Stimulated activated CD4-positive, alpha-beta T cell treated with anti-CD3 and anti-CD28 coated beads, Interleukin-2, amount 100 ng/mL, for 48 hours (primary cell): ENCODE measurements around the gene RPL31.

Source experiments
- DNase-seq, 2 donors: peaks; one replicate each; pipeline ENCODE4 v3.0.0-alpha.2; 2020

RPL31 gene

GRCh38 chr2:101001691-101002561 is at the start of gene RPL31:
RPL31 (plus strand) TSS chr2:101002289; CDS start chr2:101002702, 413 bp downstream.
- DNase-seq: peak; percentile 90 to 91

- no peak for DNase-seq
Observed at GRCh38 chr2:100952512-100952911, 49.6 kb upstream of the RPL31 start.

GRCh38 chr2:100953406-100954043 is 48.6 kb upstream of the RPL31 start:
- DNase-seq: peak in 1 of 2 donors; percentile 9

GRCh38 chr2:100954044-100954420 is 48.1 kb upstream of the RPL31 start:
- DNase-seq: no peak

- DNase-seq: no peak
Observed at GRCh38 chr2:100955226-100955625, 46.9 kb upstream of the RPL31 start.

GRCh38 chr2:100956081-100956480 is 46.0 kb upstream of the RPL31 start:
- no peak for DNase-seq

- no peak for DNase-seq
Observed at GRCh38 chr2:100957996-100958653, 44.0 kb upstream of the RPL31 start.

- DNase-seq: no peak
Observed at GRCh38 chr2:100959225-100959880, 42.7 kb upstream of the RPL31 start.

GRCh38 chr2:100960688-100961087 is 41.4 kb upstream of the RPL31 start:
- no peak for DNase-seq

- DNase-seq: no peak
Observed at GRCh38 chr2:100962366-100963025, 39.6 kb upstream of the RPL31 start.

- no peak for DNase-seq
Observed at GRCh38 chr2:100963026-100963375, 39.1 kb upstream of the RPL31 start.

- no peak for DNase-seq
Observed at GRCh38 chr2:100964222-100964621, 37.9 kb upstream of the RPL31 start.

GRCh38 chr2:100964681-100965169 is 37.4 kb upstream of the RPL31 start:
- DNase-seq: no peak

GRCh38 chr2:100965596-100965995 is 36.5 kb upstream of the RPL31 start:
- DNase-seq: no peak

GRCh38 chr2:100967716-100968115 is 34.4 kb upstream of the RPL31 start:
- no peak for DNase-seq

GRCh38 chr2:100968146-100969145 is 33.6 kb upstream of the RPL31 start:
- DNase-seq: no peak

GRCh38 chr2:100969998-100970397 is 32.1 kb upstream of the RPL31 start:
- no peak for DNase-seq

GRCh38 chr2:100971221-100971620 is 30.9 kb upstream of the RPL31 start:
- DNase-seq: no peak

- DNase-seq: no peak
Observed at GRCh38 chr2:100972452-100972851, 29.6 kb upstream of the RPL31 start.

GRCh38 chr2:100974712-100975520 is 27.2 kb upstream of the RPL31 start:
- no peak for DNase-seq

- no peak for DNase-seq
Observed at GRCh38 chr2:100975521-100975785, 26.6 kb upstream of the RPL31 start.
